Fibroblast of skin of right biceps (primary cell): Measurements from ENCODE around the gene EIF4B.

Experiments used
- DNase-seq: peaks from one replicate; pipeline ENCODE4 v3.0.0-alpha.2; 2013

The EIF4B gene

DNA sequence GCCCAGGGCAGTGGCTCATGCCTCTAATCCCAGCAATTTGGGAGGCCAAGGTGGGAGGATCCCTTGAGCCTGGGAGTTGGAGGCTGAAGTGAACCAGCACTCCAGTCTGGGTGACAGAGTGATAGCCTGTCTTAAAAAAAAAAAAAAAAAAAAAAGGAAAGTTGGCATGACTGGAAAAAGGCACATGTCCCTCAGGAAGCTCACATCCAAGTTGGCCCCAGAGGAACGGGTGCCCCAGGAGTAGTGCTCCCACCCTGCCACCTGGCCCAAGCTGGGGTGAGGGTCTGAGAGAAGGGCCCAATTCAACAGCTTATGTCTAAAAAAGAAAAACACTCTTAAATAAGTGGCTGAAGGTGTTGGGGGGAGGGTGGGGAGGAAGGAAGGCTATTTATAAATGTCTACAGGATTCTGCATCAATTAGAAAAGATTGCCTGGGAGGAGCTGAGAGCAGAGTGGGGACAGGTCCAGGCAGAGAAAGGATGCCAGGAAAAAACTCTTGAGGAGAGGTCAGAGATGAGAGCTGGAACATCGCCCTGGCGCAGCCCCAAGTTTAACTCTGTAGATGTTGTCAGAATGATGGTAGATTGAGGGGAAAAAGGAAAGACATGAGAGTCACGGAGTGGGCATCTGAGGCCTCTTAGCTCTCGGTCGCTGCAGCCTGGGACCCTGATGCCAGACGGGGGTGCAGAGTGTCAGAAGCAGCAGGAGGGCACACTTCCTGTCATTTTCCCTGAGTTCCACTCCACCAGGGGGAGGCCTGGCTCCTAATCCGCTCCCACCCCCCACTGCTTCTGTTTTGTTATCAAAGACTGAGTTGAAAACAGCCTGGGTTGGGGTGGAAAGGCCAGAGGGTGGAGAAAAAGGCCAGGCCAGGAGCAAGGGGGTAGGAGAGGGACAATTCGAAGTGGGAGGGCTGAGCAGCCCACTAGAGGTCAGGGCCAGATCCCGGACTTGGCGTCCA lies 65.6 kb downstream of the EIF4B start:
- DNase-seq = peak; percentile 68

GRCh38 chr12:53073881-53074280 lies 67.6 kb downstream of the EIF4B start:
- DNase-seq = no peak

- DNase-seq = no peak
Observed at GRCh38 chr12:53074283-53074998, 68.2 kb downstream of the EIF4B start.

DNA sequence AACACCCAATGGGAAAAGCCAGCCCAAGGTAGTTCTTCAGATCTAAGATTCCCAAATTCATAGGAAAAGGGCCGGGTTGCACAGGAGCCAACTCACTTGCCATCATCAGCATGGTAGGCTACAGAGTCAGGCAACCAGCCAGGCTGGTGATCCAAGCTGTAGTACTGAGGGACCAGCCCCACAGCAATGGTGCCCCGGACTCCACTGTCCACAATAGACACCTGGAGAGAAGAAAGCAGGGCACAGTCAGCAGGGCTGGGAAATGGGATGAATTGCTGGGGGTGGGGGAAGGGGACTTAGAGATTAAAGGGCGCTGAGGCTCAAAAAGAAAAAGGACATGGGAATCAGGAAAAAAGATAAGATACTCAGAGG lies 68.7 kb downstream of the EIF4B start:
- DNase-seq = no peak

GRCh38 chr12:53076461-53076860 lies 70.2 kb downstream of the EIF4B start:
- DNase-seq = no peak

DNA sequence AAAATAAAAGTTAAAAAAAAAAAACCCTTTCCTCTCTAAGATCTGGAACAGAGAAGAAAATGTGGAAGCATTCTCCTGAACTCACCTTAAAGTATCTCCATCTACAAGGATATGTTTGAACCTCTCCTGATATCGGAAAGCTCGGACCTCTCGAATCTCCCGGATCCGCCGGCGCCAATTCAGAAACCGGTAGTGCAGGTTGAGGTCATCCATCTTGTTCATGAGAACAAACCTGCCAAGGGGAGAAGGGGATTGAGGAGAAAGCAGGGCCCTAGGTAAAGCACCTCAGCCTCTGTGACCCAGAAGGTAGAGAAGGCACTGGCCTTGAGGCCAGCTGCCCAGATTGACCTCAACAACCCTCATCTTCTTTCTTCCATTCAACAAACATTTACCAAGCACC lies 70.8 kb downstream of the EIF4B start:
- DNase-seq = no peak

DNA sequence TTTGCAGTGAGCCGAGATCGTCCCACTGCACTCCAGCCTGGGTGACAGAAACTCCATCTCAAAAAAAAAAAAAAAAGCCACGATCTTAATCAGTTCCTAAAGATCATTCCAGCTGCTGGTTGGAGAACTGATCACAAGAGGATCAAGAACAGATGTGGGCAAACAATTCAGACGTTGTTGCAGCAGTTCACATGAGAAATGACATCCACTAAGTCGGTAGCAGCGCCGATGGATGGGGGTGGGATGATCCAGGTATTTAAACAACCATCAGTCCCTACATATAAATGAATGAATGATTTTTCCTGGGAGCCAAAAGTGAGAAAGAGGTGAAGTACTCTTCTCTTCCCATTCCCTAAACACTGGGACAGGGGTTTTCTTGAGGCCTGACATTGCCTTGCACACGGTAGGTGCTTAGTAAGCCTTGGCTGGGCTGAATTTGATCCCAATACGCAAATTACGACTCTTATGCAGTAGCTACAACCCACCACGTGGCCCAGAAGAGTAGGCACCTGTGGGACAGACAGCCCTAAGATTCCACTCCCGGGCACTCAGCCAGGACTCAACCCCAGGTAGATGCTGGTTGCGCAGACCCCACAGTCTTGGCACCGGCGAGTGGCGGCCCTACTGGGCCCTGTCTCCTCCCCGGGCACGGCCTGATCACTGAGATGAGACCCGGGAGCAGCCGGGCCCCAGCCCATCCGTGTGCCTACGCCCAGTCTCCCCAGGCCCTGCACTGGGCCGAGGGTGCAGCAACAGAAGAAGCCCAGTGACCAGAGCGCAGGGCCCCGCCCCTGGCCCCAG lies 72.4 kb downstream of the EIF4B start:
- DNase-seq = no peak

- peak; percentile 97 for DNase-seq
Observed at GRCh38 chr12:53079226-53080117, 73.2 kb downstream of the EIF4B start, which contains the start of gene SPRYD3. TSS of gene SPRYD3 (minus strand) at chr12:53079390. CDS start at chr12:53079333, 57 bp downstream.

- no peak for DNase-seq
Observed at GRCh38 chr12:53082637-53083175, 76.5 kb downstream of the EIF4B start.

DNA sequence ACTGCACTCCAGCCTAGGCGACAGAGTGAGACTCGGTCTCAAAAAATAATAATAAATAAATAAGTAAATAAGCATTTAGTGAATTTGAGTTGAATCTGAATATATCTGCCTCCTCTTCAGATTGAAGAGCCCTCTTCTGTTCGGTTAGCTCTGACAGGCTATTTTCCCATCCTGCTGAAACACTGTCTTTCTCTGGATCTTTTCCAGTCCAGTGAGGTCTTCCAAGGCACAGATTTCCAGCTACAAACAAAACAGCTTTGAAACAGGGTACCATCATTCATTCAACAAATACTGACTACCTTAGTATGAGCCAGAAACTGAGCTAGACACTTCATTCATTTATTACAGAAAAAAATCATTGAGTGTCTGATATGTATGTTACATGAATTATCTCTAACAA lies 80.1 kb downstream of the EIF4B start:
- DNase-seq = no peak

DNA sequence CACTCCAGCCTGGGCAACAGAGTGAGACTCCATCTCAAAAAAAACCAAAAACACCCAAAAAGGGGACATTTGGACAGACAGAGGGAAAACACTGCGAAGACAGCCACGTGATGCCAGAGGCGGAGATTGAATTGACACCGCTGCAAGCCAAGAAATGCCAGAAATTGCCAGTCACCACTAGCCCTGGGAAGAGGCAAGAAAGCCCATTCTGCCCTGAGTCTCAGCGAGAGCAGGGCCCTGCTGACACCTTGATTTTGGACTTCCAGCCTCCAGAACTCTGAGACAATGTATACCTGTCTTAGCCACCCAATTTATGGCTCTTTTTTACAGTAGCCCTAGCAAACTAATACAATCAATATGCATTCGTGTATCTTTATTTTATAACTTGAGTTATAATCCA lies 83.8 kb downstream of the EIF4B start:
- DNase-seq = no peak

DNA sequence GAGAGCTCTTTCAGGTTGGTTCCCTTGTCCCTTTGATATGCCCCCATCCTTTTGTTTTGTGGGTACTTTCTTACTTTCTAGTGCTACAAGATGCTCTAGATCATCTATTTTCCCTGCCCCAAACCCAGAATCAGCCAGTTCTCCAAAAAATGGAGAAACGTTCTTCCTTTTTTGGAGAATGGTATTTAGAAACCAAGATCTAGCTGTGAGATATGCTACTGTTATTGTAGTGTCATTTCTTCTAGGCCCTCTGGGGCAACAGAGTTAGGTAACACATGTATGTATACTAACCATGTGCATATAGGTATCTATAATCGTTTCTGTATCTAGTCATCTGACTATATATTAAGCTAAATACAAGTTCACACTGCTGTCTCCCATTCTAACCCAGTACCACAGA lies 84.3 kb downstream of the EIF4B start:
- DNase-seq = no peak

- no peak for DNase-seq
Observed at GRCh38 chr12:53091756-53092155, 85.5 kb downstream of the EIF4B start.
